IMR-90 (cell line): Measurements from ENCODE around the gene SLC25A24. TPM values are rescaled to one million over a fixed set of nuclear protein-coding genes. Genes with fewer than 3 reads are reported as not detected.
"Not testable (repeated sequence)": the region's sequence is repeated elsewhere in the genome, so short reads cannot be mapped to it uniquely, and the experiment has no call there.

Experiments
- ATAC-seq: fragments of 200-7000 bp; cut with Tn5 transposase; 2 replicates; pipeline ENCODE4 v1.9.1; 2020; ENCODE audit warnings: low read depth, mild to moderate bottlenecking, moderate library complexity
- BruUV-seq: library from RNA; stranded (reverse); fragments of 400-500 nt; replicated peaks from 2 replicates; lab custom pipeline; 2021; lab: Mats Ljungman, UMichigan
- CTCF ChIA-PET: fragments of 300-600 bp; formaldehyde crosslinking; extraction: SDS; loops from one replicate; lab custom pipeline; 2021; ENCODE audit warnings: antibody characterized with exemption; lab: Yijun Ruan, JAX
- POLR2A ChIA-PET: fragments of 300-600 bp; sonication (Branson Sonifier 250); formaldehyde crosslinking; loops from one replicate; lab custom pipeline; 2022; ENCODE audit warnings: antibody characterized with exemption; ENCODE audit not compliant: unreplicated experiment; lab: Charles Lee
- DNase-seq: peaks from one replicate; pipeline ENCODE4 v3.0.0; 2013
- H2AFZ ChIP-seq: replicated peaks from 2 replicates; pipeline ENCODE3; 2013; ENCODE audit warnings: low read length, mild to moderate bottlenecking; ENCODE audit not compliant: poor library complexity
- H2AK5ac ChIP-seq: 2 replicates; pipeline ENCODE4 v1.6.1; 2013; ENCODE audit warnings: low read depth, low read length, inconsistent platforms
- H2AK9ac ChIP-seq: replicated peaks from 2 replicates; pipeline ENCODE3; 2013; ENCODE audit warnings: mild to moderate bottlenecking, low read depth, low read length, moderate library complexity; ENCODE audit not compliant: poor library complexity
- H2BK120ac ChIP-seq: 2 replicates; pipeline ENCODE4 v1.6.1; 2013; ENCODE audit warnings: low read depth, low read length, inconsistent platforms
- H2BK15ac ChIP-seq: 3 replicates; pipeline ENCODE4 v1.6.1; 2013; ENCODE audit warnings: low read depth, low read length, inconsistent platforms
- H2BK20ac ChIP-seq: 2 replicates; pipeline ENCODE4 v1.6.1; 2013; ENCODE audit warnings: low read depth, mild to moderate bottlenecking, inconsistent platforms, low read length, moderate library complexity
- H2BK5ac ChIP-seq: 2 replicates; pipeline ENCODE4 v1.6.1; 2013; ENCODE audit warnings: mild to moderate bottlenecking, low read depth, low read length, inconsistent platforms; ENCODE audit not compliant: poor library complexity, severe bottlenecking
- H3K14ac ChIP-seq: replicated peaks from 2 replicates; pipeline ENCODE4 v1.6.1; 2013; ENCODE audit warnings: low read depth, low read length, inconsistent platforms
- H3K18ac ChIP-seq: 2 replicates; pipeline ENCODE4 v1.6.1; 2013; ENCODE audit warnings: low read depth, low read length, control low read depth
- H3K23ac ChIP-seq: 2 replicates; pipeline ENCODE4 v1.6.1; 2013; ENCODE audit warnings: low read depth, low read length, inconsistent platforms
- H3K27ac ChIP-seq: 2 replicates; pipeline ENCODE4 v1.5.1; 2013; ENCODE audit warnings: mild to moderate bottlenecking, control low read depth, low read length; ENCODE audit not compliant: insufficient read depth
- H3K27me3 ChIP-seq: 2 replicates; pipeline ENCODE4 v1.6.1; 2013; ENCODE audit warnings: low read length; ENCODE audit not compliant: control insufficient read depth, insufficient read depth
- H3K36me3 ChIP-seq: 2 replicates; pipeline ENCODE4 v1.6.1; 2013; ENCODE audit warnings: low read length, mixed read lengths; ENCODE audit not compliant: control insufficient read depth, insufficient read depth
- H3K4ac ChIP-seq: 2 replicates; pipeline ENCODE4 v1.6.1; 2013; ENCODE audit warnings: low read depth, low read length, inconsistent platforms
- H3K4me1 ChIP-seq: 2 replicates; pipeline ENCODE4 v1.6.1; 2013; ENCODE audit warnings: low read length, mixed read lengths; ENCODE audit not compliant: control insufficient read depth, insufficient read depth
- H3K4me2 ChIP-seq: 2 replicates; pipeline ENCODE4 v1.6.1; 2013; ENCODE audit warnings: low read depth, mild to moderate bottlenecking, control low read depth, low read length, moderate library complexity
- H3K4me3 ChIP-seq: 2 replicates; pipeline ENCODE4 v1.5.1; 2013; ENCODE audit warnings: low read depth, mild to moderate bottlenecking, control low read depth, low read length, moderate library complexity; ENCODE audit not compliant: insufficient read depth
- H3K56ac ChIP-seq: 2 replicates; pipeline ENCODE4 v1.6.1; 2013; ENCODE audit warnings: low read length, inconsistent platforms; ENCODE audit not compliant: insufficient read depth; ENCODE audit errors: extremely low read depth
- H3K79me1 ChIP-seq, 2 experiments: 2 replicates each; pipeline ENCODE4 v1.6.1; 2013; ENCODE audit warnings: low read length in 2 of 2, inconsistent platforms in 1 of 2, low read depth in 1 of 2
- H3K9ac ChIP-seq: 2 replicates; pipeline ENCODE4 v1.6.1; 2013; ENCODE audit warnings: low read depth, low read length, control low read depth
- H3K9me1 ChIP-seq: 2 replicates; pipeline ENCODE4 v1.6.1; 2013; ENCODE audit warnings: low read length, inconsistent platforms; ENCODE audit not compliant: insufficient read depth
- H3K9me3 ChIP-seq: 2 replicates; pipeline ENCODE4 v1.6.1; 2013; ENCODE audit warnings: low read length; ENCODE audit not compliant: control insufficient read depth, insufficient read depth
- H4K20me1 ChIP-seq: 2 replicates; pipeline ENCODE4 v1.6.1; 2013; ENCODE audit warnings: low read length, inconsistent platforms; ENCODE audit not compliant: insufficient read depth
- H4K5ac ChIP-seq: 2 replicates; pipeline ENCODE4 v1.6.1; 2013; ENCODE audit warnings: mild to moderate bottlenecking, low read depth, low read length, control low read depth
- H4K8ac ChIP-seq, 2 experiments: 2 replicates each; pipeline ENCODE4 v1.6.1; 2013; ENCODE audit warnings: low read depth in 2 of 2, low read length in 2 of 2, control low read depth in 1 of 2, inconsistent platforms in 1 of 2
- H4K91ac ChIP-seq: 2 replicates; pipeline ENCODE4 v1.6.1; 2013; ENCODE audit warnings: low read depth, low read length, inconsistent platforms; ENCODE audit not compliant: insufficient read depth
- WGBS, 2 experiments: methylation state at CpG; one replicate each; pipeline versions ENCODE4 v1.1.5 to v1.1.7; 2013; ENCODE audit warnings: missing lambda C conversion rate in 2 of 2; ENCODE audit not compliant: insufficient read length in 1 of 2; ENCODE audit errors: extremely low coverage in 2 of 2; 5-methylcytosine and 5-hydroxymethylcytosine counted together
- dilution Hi-C: fragments of 300-500 bp; cut with HindIII; formaldehyde crosslinking; loops from one replicate; pipeline ENCODE4 v1.14.3; 2018; ENCODE audit warnings: low sequenced_read_pairs; ENCODE audit not compliant: unreplicated experiment
- in situ Hi-C: fragments of 300-500 bp; cut with MboI; formaldehyde crosslinking; loops from 3 replicates; pipeline ENCODE4 v1.14.3; 2019; ENCODE audit warnings: low sequenced_read_pairs, inconsistent platforms, mixed read lengths
- intact Hi-C: fragments of 100-400 bp; cut with micrococcal nuclease; formaldehyde crosslinking; loops from 2 replicates; pipeline ENCODE4 v1.10.0; 2022
- polyA plus RNA-seq, 3 experiments: library from polyadenylated mRNA; depleted of rRNA; stranded (reverse); fragments of >200 nt; gene quantifications; 2 replicates each; pipeline ENCODE4 v1.2.3, GENCODE V29; 2012; ENCODE audit warnings: low replicate concordance in 1 of 3
- total RNA-seq: library from RNA; depleted of rRNA; stranded (reverse); fragments of >200 nt; gene quantifications from 2 replicates; pipeline ENCODE4 v1.2.3, GENCODE V29; 2012

Gene SLC25A24
- total and polyA plus RNA-seq, 2 of the 4 experiments (the other 2 are of a cell fraction) = 19.4 to 20.4 TPM

- intact Hi-C loops, H4K20me1 ChIP-seq, H3K4me1 ChIP-seq, DNase-seq, BruUV-seq, H3K4me3 ChIP-seq, CTCF ChIA-PET, H3K27ac ChIP-seq, H2AFZ ChIP-seq, H4K91ac ChIP-seq, H3K14ac ChIP-seq, H2AK5ac ChIP-seq, H2BK5ac ChIP-seq, H2BK120ac ChIP-seq, POLR2A ChIA-PET, H3K18ac ChIP-seq, H2BK15ac ChIP-seq, H3K27me3 ChIP-seq, H3K9ac ChIP-seq, H3K4ac ChIP-seq, ATAC-seq, in situ Hi-C loops, H3K9me3 ChIP-seq, dilution Hi-C loops, H4K8ac ChIP-seq, H4K5ac ChIP-seq, H2BK20ac ChIP-seq, H3K23ac ChIP-seq, H3K56ac ChIP-seq, H3K9me1 ChIP-seq, H2AK9ac ChIP-seq, H3K4me2 ChIP-seq: not testable (repeated sequence)
- 100% methylated on average over 2 of the region's 8 CpGs; no CpG with 5 or more reads in 1 of the 2 experiments for WGBS, 2 experiments
- peaks cover 9 to 21% of the 10 kb centered on the region in 2 experiments for H3K79me1 ChIP-seq
- H3K36me3 ChIP-seq = peaks cover 19% of the 10 kb centered on the region
Measured at GRCh38 chr1:108139555-108139954, 60.6 kb downstream of the SLC25A24 start.

DNA sequence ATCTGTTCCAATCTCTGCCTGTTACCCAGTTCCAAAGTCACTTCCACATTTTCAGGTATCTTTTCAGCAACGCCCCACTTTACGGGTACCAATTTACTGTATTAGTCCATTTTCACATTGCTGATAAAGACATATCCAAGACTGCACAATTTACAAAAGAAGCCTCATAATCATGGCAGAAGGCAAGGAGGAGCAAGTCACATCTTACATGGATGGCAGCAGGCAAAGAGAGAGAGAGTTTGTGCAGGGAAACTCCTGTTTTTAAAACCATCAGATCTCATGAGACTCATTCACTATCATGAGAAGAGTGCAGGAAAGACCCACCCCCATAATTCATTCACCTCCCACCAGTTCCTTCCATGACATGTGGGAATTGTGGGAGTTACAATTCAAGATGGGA lies 67.0 kb downstream of the SLC25A24 start:
- in situ Hi-C loops, ATAC-seq, H3K4ac ChIP-seq, dilution Hi-C loops, H3K56ac ChIP-seq, H3K4me3 ChIP-seq, H4K8ac ChIP-seq, H4K5ac ChIP-seq, H2BK15ac ChIP-seq, H3K9ac ChIP-seq, H2BK20ac ChIP-seq, H3K4me1 ChIP-seq, POLR2A ChIA-PET, H3K4me2 ChIP-seq, H3K23ac ChIP-seq, H3K79me1 ChIP-seq, H4K91ac ChIP-seq, H2AFZ ChIP-seq, H2AK5ac ChIP-seq, H3K18ac ChIP-seq, DNase-seq, H2BK120ac ChIP-seq, intact Hi-C loops, H3K27me3 ChIP-seq, CTCF ChIA-PET, H3K9me1 ChIP-seq, H3K9me3 ChIP-seq, BruUV-seq, H4K20me1 ChIP-seq, H3K14ac ChIP-seq, H3K27ac ChIP-seq, H2AK9ac ChIP-seq, H2BK5ac ChIP-seq: not testable (repeated sequence)
- no CpG with 5 or more reads among the region's 2 CpGs for WGBS, 2 experiments
- peaks cover 21% of the 10 kb centered on the region for H3K36me3 ChIP-seq
